Neutrophil (primary cell): ENCODE measurements around the gene OSGIN1.

Experiments
- H3K27ac ChIP-seq: fragments of 200-600 bp; sonication (generic); 2 replicates; pipeline ENCODE4 v1.5.1; 2016; ENCODE audit warnings: mild to moderate bottlenecking, moderate library complexity
- H3K27me3 ChIP-seq: fragments of 200-600 bp; sonication (generic); 2 replicates; pipeline ENCODE4 v1.6.0; 2016; ENCODE audit warnings: mild to moderate bottlenecking
- H3K36me3 ChIP-seq: fragments of 200-600 bp; sonication (generic); 2 replicates; pipeline ENCODE4 v1.5.1; 2017
- H3K4me1 ChIP-seq, 2 experiments: fragments of 200-600 bp in 1 of 2; sonication (generic) in 1 of 2; 1 replicate in 1 of 2; 2 replicates in 1 of 2; pipeline versions ENCODE4 v1.5.1 to v1.6.1; 2013 to 2016; ENCODE audit warnings: low read depth in 1 of 2, low read length in 1 of 2, mild to moderate bottlenecking in 1 of 2, moderate library complexity in 1 of 2; ENCODE audit not compliant: control insufficient read depth in 1 of 2, insufficient read depth in 1 of 2
- H3K4me3 ChIP-seq, 2 experiments: fragments of 200-600 bp in 1 of 2; sonication (generic) in 1 of 2; 1 replicate in 1 of 2; 2 replicates in 1 of 2; pipeline ENCODE4 v1.5.1; 2013 to 2016; ENCODE audit warnings: low read depth in 1 of 2, low read length in 1 of 2, mild to moderate bottlenecking in 1 of 2, moderate library complexity in 1 of 2
- H3K9me3 ChIP-seq: fragments of 200-600 bp; sonication (generic); 2 replicates; pipeline ENCODE4 v1.5.1; 2016
- CTCF ChIP-seq: fragments of 200-600 bp; sonication (generic); IDR thresholded peaks from 2 replicates; pipeline ENCODE4 v1.5.1; 2016; ENCODE audit warnings: antibody characterized with exemption

OSGIN1 gene

GRCh38 chr16:83915081-83915480 lies 38.0 kb upstream of the OSGIN1 start:
- Histone ChIP-seq H3K36me3 (peaks cover 87% of the 10 kb centered on the region), H3K9me3 (no peaks in the 10 kb centered on the region), H3K4me3 (no peak overlapping the region), H3K27ac (no peak overlapping the region), H3K4me1 (no peaks in the 10 kb centered on the region), H3K27me3 (no peaks in the 10 kb centered on the region)
- TF ChIP-seq CTCF: no peak

- peaks cover 87% of the 10 kb centered on the region for H3K36me3 ChIP-seq
- no peak overlapping the region for H3K4me3 ChIP-seq
- no peak overlapping the region for H3K27ac ChIP-seq
- no peaks in the 10 kb centered on the region for H3K9me3 ChIP-seq
- no peak for TF ChIP-seq CTCF
- no peaks in the 10 kb centered on the region for H3K27me3 ChIP-seq
- no peaks in the 10 kb centered on the region for H3K4me1 ChIP-seq
Measured at GRCh38 chr16:83915491-83915890, 37.5 kb upstream of the OSGIN1 start.

GRCh38 chr16:83917152-83918120 lies 35.6 kb upstream of the OSGIN1 start:
- H3K27me3 ChIP-seq: no peaks in the 10 kb centered on the region
- no peaks in the 10 kb centered on the region for H3K4me1 ChIP-seq
- peaks cover 78% of the 10 kb centered on the region for H3K36me3 ChIP-seq
- no peak for TF ChIP-seq CTCF
- H3K27ac ChIP-seq: no peak overlapping the region
- no peaks in the 10 kb centered on the region for H3K9me3 ChIP-seq
- H3K4me3 ChIP-seq: no peak overlapping the region

- H3K27me3 ChIP-seq: no peaks in the 10 kb centered on the region
- H3K36me3 ChIP-seq: peaks cover 53% of the 10 kb centered on the region
- no peaks in the 10 kb centered on the region for H3K9me3 ChIP-seq
- H3K4me3 ChIP-seq: no peak overlapping the region
- no peaks in the 10 kb centered on the region for H3K4me1 ChIP-seq
- no peak overlapping the region for H3K27ac ChIP-seq
- no peak for TF ChIP-seq CTCF
Measured at GRCh38 chr16:83920894-83921491, 32.0 kb upstream of the OSGIN1 start.

- Histone ChIP-seq H3K9me3 (no peaks in the 10 kb centered on the region), H3K4me3 (no peak overlapping the region), H3K36me3 (peaks cover 34% of the 10 kb centered on the region), H3K4me1 (no peaks in the 10 kb centered on the region), H3K27me3 (no peaks in the 10 kb centered on the region), H3K27ac (no peak overlapping the region)
- TF ChIP-seq CTCF: no peak
Measured at GRCh38 chr16:83923581-83924365, 29.3 kb upstream of the OSGIN1 start.
